Mesothelial cell of epicardium (in vitro differentiated cells): ENCODE measurements around the gene COL5A1. TPM values are rescaled to one million over a fixed set of nuclear protein-coding genes. Genes with fewer than 3 reads are reported as not detected.
A peak's percentile ranks its signal among the peaks of the same experiment; 100 is the strongest.

Experiments used
- DNase-seq, 2 experiments: peaks; one replicate each; pipeline ENCODE4 v3.0.0; 2021; ENCODE audit warnings: low spot score in 2 of 2; ENCODE audit not compliant: unreplicated experiment in 2 of 2
- H3K27ac Mint-ChIP-seq: 2 replicates; pipeline ENCODE4 v1.8.0; 2021; ENCODE audit warnings: mixed read lengths
- H3K27me3 Mint-ChIP-seq: 2 replicates; pipeline ENCODE4 v1.8.0; 2021; ENCODE audit warnings: low read depth, mixed read lengths
- H3K36me3 Mint-ChIP-seq: 2 replicates; pipeline ENCODE4 v1.8.0; 2021; ENCODE audit warnings: mixed read lengths
- H3K4me1 Mint-ChIP-seq: 2 replicates; pipeline ENCODE4 v1.8.0; 2021; ENCODE audit warnings: mixed read lengths
- H3K4me3 Mint-ChIP-seq: 2 replicates; pipeline ENCODE4 v1.8.0; 2021; ENCODE audit warnings: mild to moderate bottlenecking, moderate library complexity, mixed read lengths
- H3K9me3 Mint-ChIP-seq: 2 replicates; pipeline ENCODE4 v1.8.0; 2021; ENCODE audit warnings: mixed read lengths
- total RNA-seq: library from RNA; stranded (reverse); gene quantifications from 3 replicates; pipeline ENCODE4 v1.2.1, GENCODE V29; 2021
- TF ChIP-seq, protein P1 (sequence below): fragments of 200-600 bp; sonication (generic); IDR thresholded peaks from one replicate; pipeline ENCODE4 v1.5.0; 2021; ENCODE audit warnings: antibody characterized with exemption; ENCODE audit not compliant: unreplicated experiment

Gene COL5A1
- total RNA-seq, 1 donor from 2014 or later: 605 TPM

DNA sequence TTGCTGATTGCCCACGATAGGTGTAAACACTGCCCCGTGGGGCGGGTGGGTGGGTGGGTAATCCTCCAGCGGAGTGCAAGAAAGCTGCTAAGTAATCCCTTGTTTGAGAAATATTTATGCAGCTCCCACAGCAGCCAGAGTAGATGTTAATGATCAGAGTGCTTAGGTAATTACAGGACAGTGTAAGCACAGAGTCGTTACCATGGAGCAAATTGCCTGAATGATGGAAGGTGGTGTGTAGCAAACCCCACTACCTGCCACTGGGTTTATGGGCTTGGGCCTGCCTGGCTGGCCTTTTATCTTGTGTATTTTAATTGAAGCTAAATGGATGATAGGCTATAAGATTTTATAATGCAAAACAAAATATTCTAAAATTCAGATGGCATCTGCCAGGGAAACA is 110.0 kb downstream of the COL5A1 start:
- no peaks in the 10 kb centered on the region for H3K4me1 Mint-ChIP-seq
- no peak overlapping the region for H3K4me3 Mint-ChIP-seq
- no peak overlapping the region for H3K27ac Mint-ChIP-seq
- no peaks in the 10 kb centered on the region for H3K27me3 Mint-ChIP-seq
- H3K9me3 Mint-ChIP-seq: no peaks in the 10 kb centered on the region
- DNase-seq: no peak
- peaks cover 29% of the 10 kb centered on the region for H3K36me3 Mint-ChIP-seq
- TF ChIP-seq, protein P1, sequence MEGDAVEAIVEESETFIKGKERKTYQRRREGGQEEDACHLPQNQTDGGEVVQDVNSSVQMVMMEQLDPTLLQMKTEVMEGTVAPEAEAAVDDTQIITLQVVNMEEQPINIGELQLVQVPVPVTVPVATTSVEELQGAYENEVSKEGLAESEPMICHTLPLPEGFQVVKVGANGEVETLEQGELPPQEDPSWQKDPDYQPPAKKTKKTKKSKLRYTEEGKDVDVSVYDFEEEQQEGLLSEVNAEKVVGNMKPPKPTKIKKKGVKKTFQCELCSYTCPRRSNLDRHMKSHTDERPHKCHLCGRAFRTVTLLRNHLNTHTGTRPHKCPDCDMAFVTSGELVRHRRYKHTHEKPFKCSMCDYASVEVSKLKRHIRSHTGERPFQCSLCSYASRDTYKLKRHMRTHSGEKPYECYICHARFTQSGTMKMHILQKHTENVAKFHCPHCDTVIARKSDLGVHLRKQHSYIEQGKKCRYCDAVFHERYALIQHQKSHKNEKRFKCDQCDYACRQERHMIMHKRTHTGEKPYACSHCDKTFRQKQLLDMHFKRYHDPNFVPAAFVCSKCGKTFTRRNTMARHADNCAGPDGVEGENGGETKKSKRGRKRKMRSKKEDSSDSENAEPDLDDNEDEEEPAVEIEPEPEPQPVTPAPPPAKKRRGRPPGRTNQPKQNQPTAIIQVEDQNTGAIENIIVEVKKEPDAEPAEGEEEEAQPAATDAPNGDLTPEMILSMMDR: no peak

DNA sequence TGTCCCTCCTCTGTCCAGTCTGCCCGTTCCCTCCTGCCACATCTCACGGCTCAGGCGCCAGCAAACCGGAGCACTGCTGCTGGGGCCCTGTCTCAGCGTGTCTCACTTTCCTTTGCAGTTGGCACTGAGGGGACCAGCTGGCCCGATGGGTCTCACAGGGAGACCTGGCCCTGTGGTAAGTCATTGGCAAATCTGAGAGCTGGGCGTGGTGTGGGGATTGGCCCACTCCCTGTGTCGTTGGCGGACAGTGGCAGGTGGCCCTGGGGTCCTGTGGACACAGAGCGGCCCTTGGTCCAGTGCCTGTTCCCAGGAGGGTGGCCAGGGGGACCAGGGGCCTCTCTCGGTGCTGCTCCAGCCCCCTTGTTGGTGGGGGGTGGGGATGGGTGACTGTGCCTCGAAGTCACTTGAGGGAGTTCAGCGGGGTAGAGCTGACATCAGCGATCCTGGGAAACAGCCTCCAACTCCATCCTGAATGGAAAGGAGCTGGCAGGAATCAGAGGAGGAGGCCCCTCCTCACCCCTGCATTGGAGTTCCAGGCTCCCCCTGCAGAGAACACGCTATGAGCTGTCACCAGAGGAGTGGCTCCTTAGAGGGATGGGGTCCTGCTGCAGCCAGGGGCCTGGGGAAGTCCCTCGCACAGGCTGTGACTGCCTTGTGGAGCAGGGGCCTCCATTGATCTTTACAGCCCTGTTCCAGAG is 111.0 kb downstream of the COL5A1 start:
- Mint-ChIP-seq H3K27ac (no peak overlapping the region), H3K4me1 (no peaks in the 10 kb centered on the region), H3K36me3 (peaks cover 20% of the 10 kb centered on the region), H3K4me3 (no peak overlapping the region), H3K27me3 (no peaks in the 10 kb centered on the region), H3K9me3 (no peaks in the 10 kb centered on the region)
- DNase-seq: no peak
- TF ChIP-seq, protein P1: no peak

- Mint-ChIP-seq H3K27ac (no peak overlapping the region), H3K9me3 (no peaks in the 10 kb centered on the region), H3K4me3 (no peak overlapping the region), H3K4me1 (no peaks in the 10 kb centered on the region), H3K27me3 (no peaks in the 10 kb centered on the region), H3K36me3 (peaks cover 14% of the 10 kb centered on the region)
- TF ChIP-seq, protein P1: no peak
- DNase-seq: no peak
Observed at GRCh38 chr9:134753191-134753590, 111.6 kb downstream of the COL5A1 start.

- H3K27me3 Mint-ChIP-seq: no peaks in the 10 kb centered on the region
- DNase-seq: no peak
- TF ChIP-seq, protein P1: no peak
- peaks cover 11% of the 10 kb centered on the region for H3K36me3 Mint-ChIP-seq
- no peaks in the 10 kb centered on the region for H3K4me1 Mint-ChIP-seq
- no peak overlapping the region for H3K4me3 Mint-ChIP-seq
- H3K27ac Mint-ChIP-seq: peak overlapping the region; percentile 15
- no peaks in the 10 kb centered on the region for H3K9me3 Mint-ChIP-seq
Observed at GRCh38 chr9:134755221-134755907, 113.8 kb downstream of the COL5A1 start.

DNA sequence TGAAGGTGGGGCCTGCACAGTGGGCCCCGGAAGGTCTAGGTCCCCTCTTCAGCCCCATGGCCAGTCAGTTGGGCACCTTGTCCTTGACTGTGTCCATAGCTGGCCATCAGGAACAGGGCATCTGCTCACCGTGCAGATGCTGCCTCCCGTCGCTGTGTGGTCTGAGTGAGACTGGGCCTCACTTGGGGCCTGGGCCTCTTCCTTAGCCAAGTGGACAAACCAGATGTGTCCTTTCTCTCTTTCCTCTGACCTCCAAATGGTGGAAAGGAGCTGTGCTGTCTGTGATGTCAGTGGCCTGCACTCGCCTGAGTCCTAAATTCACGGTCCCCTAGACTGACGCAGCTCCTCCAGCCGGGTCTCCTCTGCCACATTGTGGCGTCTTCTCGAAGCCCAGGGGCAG is 114.5 kb downstream of the COL5A1 start:
- Mint-ChIP-seq H3K4me1 (no peaks in the 10 kb centered on the region), H3K27ac (no peak overlapping the region), H3K9me3 (no peaks in the 10 kb centered on the region), H3K36me3 (peaks cover 18% of the 10 kb centered on the region), H3K4me3 (no peak overlapping the region), H3K27me3 (no peaks in the 10 kb centered on the region)
- TF ChIP-seq, protein P1: no peak
- DNase-seq: no peak
